Fibroblast of the conjunctiva (primary cell): ENCODE data around the gene ARHGAP32.
A peak's percentile ranks its signal among the peaks of the same experiment; 100 is the strongest.

Experiments
- DNase-seq: peaks from one replicate; pipeline ENCODE4 v3.0.0-alpha.2; 2010; ENCODE audit warnings: low read depth

The ARHGAP32 gene

GRCh38 chr11:129192150-129192549, at the start of gene ARHGAP32:
TSS of gene ARHGAP32 (minus strand) at chr11:129192325. CDS start at chr11:129192198, 127 bp downstream.
- DNase-seq = no peak

- no peak for DNase-seq
Observed at GRCh38 chr11:129239207-129239606, 47.1 kb upstream of the ARHGAP32 start.

- DNase-seq = no peak
Observed at GRCh38 chr11:129237880-129238638, 45.9 kb upstream of the ARHGAP32 start.

GRCh38 chr11:129237456-129237855, 45.3 kb upstream of the ARHGAP32 start:
- DNase-seq = no peak

- no peak for DNase-seq
Observed at GRCh38 chr11:129236850-129237249, 44.7 kb upstream of the ARHGAP32 start.

- no peak for DNase-seq
Observed at GRCh38 chr11:129234978-129235377, 42.9 kb upstream of the ARHGAP32 start.

GRCh38 chr11:129230006-129230405, 37.9 kb upstream of the ARHGAP32 start:
- DNase-seq = no peak

- DNase-seq = no peak
Observed at GRCh38 chr11:129226207-129226798, 34.2 kb upstream of the ARHGAP32 start.

GRCh38 chr11:129225190-129225589, 33.1 kb upstream of the ARHGAP32 start:
- DNase-seq = no peak

GRCh38 chr11:129224538-129224937, 32.4 kb upstream of the ARHGAP32 start:
- DNase-seq = no peak

GRCh38 chr11:129223701-129224149, 31.6 kb upstream of the ARHGAP32 start:
- peak; percentile 24 for DNase-seq

GRCh38 chr11:129223260-129223659, 31.1 kb upstream of the ARHGAP32 start:
- DNase-seq = no peak

GRCh38 chr11:129222158-129222557, 30.0 kb upstream of the ARHGAP32 start:
- DNase-seq = no peak

GRCh38 chr11:129215506-129216245, 23.6 kb upstream of the ARHGAP32 start:
- no peak for DNase-seq

- no peak for DNase-seq
Observed at GRCh38 chr11:129214710-129215295, 22.7 kb upstream of the ARHGAP32 start.

- DNase-seq = no peak
Observed at GRCh38 chr11:129213261-129213660, 21.1 kb upstream of the ARHGAP32 start.

GRCh38 chr11:129211397-129211796, 19.3 kb upstream of the ARHGAP32 start:
- no peak for DNase-seq

GRCh38 chr11:129210831-129211181, 18.7 kb upstream of the ARHGAP32 start:
- DNase-seq = no peak

- no peak for DNase-seq
Observed at GRCh38 chr11:129209891-129210830, 18.0 kb upstream of the ARHGAP32 start.

GRCh38 chr11:129208863-129209262, 16.7 kb upstream of the ARHGAP32 start:
- no peak for DNase-seq

GRCh38 chr11:129204150-129204838, 12.2 kb upstream of the ARHGAP32 start:
- no peak for DNase-seq
